K562 treated with DMSO at 1 percent for 48 hours (cell line): Measurements from ENCODE around the gene MORC1. TPM values are rescaled to one million over a fixed set of nuclear protein-coding genes. Genes with fewer than 3 reads are reported as not detected.

Source experiments
- total RNA-seq: library from RNA; unstranded; fragments of 300-600 nt; gene quantifications from 2 replicates; pipeline ENCODE4 v1.2.3, GENCODE V29; 2022; ENCODE audit warnings: low replicate concordance; ENCODE audit errors: extremely low read depth

MORC1 gene, protein sequence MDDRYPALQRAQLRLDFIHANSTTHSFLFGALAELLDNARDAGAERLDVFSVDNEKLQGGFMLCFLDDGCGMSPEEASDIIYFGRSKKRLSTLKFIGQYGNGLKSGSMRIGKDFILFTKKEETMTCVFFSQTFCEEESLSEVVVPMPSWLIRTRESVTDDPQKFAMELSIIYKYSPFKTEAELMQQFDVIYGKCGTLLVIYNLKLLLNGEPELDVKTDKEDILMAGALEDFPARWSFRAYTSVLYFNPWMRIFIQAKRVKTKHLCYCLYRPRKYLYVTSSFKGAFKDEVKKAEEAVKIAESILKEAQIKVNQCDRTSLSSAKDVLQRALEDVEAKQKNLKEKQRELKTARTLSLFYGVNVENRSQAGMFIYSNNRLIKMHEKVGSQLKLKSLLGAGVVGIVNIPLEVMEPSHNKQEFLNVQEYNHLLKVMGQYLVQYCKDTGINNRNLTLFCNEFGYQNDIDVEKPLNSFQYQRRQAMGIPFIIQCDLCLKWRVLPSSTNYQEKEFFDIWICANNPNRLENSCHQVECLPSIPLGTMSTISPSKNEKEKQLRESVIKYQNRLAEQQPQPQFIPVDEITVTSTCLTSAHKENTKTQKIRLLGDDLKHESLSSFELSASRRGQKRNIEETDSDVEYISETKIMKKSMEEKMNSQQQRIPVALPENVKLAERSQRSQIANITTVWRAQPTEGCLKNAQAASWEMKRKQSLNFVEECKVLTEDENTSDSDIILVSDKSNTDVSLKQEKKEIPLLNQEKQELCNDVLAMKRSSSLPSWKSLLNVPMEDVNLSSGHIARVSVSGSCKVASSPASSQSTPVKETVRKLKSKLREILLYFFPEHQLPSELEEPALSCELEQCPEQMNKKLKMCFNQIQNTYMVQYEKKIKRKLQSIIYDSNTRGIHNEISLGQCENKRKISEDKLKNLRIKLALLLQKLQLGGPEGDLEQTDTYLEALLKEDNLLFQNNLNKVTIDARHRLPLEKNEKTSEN
- total RNA-seq = not detected in 2 replicates

DNA sequence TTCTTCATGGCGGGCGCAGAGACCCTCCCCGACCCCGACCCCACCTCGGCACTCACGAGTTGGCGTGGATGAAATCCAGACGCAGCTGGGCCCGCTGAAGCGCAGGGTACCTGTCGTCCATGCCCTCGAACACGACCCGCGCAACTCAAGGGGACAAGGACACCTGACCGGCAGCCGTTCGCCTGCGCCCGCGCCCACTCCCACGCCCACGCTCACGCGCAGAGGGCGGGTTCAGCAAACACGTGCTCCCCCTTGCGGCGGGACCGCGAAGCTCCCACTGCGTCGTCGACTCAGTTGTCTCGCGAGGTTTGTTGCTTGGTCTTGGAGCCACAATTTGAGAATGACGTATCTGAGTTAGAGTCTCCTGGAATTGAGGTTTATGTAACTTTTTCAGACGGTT lies at the start of gene MORC1:
Gene MORC1, minus strand, starts transcription at position 196 of the 400 bp plus-strand sequence. Its CDS starts 75 bp downstream, at position 121.

DNA sequence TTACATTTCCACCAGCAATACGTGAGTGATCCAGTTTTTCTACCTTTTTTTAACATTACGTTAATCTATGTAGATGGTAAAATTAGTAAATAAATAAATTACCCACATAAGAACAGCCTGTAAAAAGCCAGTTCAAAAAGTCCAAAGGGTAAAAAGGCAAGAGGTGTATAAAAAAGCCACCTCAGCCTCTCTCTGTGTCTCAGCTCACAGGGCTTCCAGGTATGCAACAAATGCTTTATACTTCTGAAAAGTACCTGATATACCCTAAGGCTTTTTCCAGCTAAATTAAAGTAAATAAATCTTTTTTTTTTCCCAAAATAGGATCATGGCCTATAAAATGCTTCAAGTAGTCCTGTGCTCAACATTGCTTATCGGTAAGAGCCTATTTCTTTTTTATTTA lies 18.6 kb upstream of the MORC1 start, which contains the start of gene C3orf85:
Gene C3orf85, plus strand, starts transcription at position 197 of the 400 bp plus-strand sequence. Its CDS starts 129 bp downstream, at position 326.

DNA sequence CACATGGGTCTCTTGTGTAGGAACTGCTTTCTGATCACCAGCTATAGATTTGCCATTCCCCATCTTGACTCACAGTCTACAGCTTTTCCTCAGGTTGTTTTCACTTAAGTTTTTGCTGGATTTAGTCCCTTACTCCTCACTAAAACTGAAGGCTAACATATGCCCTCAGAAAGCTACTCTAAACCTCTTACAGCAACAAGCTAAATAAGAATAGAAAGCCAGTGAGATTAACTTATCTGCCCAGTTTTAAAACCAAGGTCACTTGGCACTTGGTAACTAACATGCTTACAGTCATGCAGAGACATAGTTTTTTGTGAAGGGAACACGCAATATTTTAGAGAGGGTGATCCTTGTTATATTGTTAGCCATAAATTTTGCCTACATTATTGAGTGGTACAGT lies 164.2 kb downstream of the MORC1 start, which contains the start of gene GUCA1C:
Gene GUCA1C, minus strand, starts transcription at position 180 of the 400 bp plus-strand sequence. Its CDS starts 117 bp downstream, at position 63.

Other genes starting within 250 kb of the MORC1 start
- not detected in 2 replicates for gene GUCA1C, start 164.3 kb downstream of the MORC1 start, total RNA-seq
- not detected in 2 replicates for gene C3orf85, start 18.6 kb upstream of the MORC1 start, total RNA-seq
- gene DPPA2, start 198.4 kb upstream of the MORC1 start, total RNA-seq = not detected in 2 replicates
- gene DPPA4, start 219.4 kb upstream of the MORC1 start, total RNA-seq = not detected in 2 replicates